HG03025 (cell line): Measurements from ENCODE around the gene LPP.

ENCODE experiments used
- ATAC-seq: cut with Tn5 transposase; IDR thresholded peaks from one replicate; pipeline ENCODE4 v1.9.1; 2021; ENCODE audit warnings: mild to moderate bottlenecking, moderate library complexity; ENCODE audit not compliant: unreplicated experiment, low FRiP score

The LPP gene

GRCh38 chr3:188292827-188293226 is 138.9 kb downstream of the LPP start:
- ATAC-seq, result no peak

- ATAC-seq, result no peak
These were observed 140.2 kb downstream of the LPP start for GRCh38 chr3:188294113-188294512.

GRCh38 chr3:188294823-188295487 is 141.0 kb downstream of the LPP start:
- no peak for ATAC-seq

DNA sequence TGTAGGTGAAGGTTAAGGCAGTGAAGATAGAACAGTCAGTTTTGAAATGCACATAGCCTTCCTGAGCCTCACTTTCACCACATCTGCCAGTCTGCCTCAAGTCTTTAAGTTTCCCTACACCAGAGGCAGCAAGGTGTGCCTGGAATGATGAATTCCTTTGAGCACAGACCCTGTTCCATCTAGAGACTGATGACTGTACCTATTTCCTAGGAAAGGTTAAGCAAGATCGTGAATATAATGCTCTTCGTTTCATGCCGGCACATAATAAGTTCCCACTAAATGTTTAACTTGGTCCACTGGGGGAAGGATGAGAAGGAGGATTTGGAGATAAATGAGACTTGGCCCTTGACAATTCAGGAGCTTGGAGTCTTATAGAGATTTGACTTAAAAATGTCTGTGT is 141.9 kb downstream of the LPP start:
- no peak for ATAC-seq

DNA sequence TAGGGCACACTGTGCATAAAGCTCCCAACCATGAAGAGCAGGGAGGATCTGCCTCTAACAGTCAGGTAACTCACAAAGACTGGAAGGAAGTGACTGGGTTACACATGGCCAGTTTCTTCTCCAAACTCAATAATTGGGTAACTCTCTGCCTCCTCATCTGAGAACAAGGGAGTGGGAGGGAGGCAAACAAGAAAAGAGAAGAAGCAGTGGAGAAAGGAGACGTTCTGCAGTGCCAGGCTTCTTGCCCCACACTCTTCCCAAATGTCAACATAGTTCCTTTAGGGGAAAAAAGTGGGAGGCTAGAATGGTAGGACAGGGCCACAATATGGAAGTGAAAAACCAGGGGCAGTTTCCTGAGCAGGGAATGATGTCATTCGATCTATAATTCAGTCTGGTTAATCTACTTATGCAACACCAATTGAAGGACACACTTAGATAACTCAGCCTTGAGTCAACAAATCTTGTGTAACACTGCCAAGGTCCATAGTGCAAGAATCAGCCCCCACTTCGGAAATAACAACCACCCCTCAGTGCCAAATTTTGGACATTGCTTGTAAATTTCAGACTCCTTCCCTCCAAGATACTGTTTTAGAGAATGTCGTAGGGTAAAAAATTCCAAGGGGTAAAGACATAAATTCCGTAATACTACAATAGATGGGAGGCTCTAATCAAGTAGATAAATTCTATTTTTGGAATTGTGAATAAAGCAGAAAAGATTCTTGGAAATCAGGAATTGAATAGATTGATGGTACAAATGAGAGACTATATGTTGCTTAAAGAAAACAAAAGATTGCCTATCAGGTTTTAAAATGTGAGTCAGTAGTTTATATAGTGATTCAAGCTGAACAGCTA is 143.0 kb downstream of the LPP start:
- no peak for ATAC-seq

- no peak for ATAC-seq
These were observed 144.6 kb downstream of the LPP start for GRCh38 chr3:188298585-188298984.

GRCh38 chr3:188299068-188299467 is 145.1 kb downstream of the LPP start:
- ATAC-seq, result no peak

DNA sequence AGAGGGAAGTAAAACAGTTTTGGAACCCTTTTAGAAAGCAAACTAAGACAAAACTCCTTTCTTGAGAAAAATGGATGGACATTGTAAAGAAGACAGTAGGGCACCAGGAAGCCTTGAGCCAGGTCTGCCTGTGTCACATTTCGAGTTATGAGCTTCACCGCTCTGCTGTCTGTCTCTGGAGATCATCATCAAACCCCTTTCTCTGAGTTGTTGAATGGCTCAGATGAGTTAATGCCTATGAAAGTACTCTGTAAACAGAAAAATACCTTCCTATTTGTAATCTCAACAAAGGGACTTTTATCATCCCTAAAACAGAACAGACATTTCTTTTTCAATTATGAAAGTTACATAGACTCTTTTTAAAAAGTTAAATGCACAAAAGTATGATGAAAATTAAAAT is 145.8 kb downstream of the LPP start:
- no peak for ATAC-seq

GRCh38 chr3:188301147-188301546 is 147.2 kb downstream of the LPP start:
- ATAC-seq, result no peak

- ATAC-seq, result no peak
These were observed 149.4 kb downstream of the LPP start for GRCh38 chr3:188303286-188303799.

DNA sequence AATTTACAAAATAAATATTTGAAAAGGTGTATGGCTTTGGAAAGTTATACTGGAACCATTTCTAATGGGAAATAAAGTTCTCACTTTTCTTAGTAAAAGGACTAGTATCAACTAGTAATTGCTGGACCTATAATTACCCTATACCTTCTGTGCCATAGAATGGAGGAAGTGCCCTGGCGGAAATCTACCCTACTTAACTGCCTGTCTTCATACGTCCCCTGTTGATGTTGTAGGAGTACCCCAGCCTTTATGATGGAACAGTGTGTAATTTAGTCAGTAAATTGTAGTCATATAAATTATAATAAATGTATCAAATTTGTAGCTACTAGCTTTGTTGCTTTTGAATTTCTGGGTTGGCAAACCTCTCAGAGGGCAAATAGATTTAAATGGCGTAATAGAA is 149.9 kb downstream of the LPP start:
- no peak for ATAC-seq

DNA sequence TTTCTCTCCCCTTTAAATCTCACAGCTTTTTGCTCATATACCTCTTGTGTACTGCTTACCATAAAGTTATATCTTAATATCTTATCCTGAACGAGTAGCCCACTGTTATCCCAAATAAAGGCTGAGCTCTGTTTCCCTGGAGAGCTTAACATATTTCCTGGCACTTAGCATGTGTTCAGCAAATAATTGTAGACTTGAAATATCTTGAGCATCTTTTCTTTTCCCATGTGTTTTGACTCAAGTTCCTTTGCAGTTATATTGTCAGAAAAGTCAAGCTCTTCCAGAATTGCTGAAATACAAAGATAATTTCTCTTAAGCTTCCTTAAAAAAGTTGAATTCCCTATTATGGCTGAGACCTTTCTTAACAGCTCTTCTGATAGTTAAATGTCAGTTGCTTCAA is 150.5 kb downstream of the LPP start:
- ATAC-seq, result no peak

GRCh38 chr3:188305220-188305619 is 151.3 kb downstream of the LPP start:
- ATAC-seq, result no peak

DNA sequence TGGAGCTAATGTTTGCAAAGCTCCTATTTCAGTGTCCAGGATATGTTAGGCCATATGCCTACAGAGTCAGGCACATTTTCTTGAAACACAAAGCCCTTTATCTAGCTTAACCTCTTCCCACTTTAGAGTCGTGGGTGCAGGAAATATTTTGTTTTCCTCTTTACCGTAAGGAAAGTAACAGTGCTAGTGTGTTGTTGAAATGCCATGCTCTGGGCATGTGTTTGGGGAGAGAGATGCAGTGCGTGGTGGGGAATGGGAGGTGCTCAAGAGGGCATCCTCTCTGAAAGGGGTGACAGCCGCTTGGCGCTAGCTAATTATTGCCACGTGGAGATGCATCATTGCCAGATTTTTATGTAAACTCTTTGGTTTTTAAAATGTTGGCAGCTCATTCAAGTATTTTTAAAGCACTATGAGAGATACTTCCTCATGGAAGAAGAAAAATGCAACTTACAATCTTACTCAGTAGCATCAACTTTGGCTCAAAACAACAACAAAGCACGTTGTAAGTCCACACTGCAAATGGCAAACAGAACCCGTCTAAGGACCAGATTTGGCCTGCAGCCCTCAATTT is 152.6 kb downstream of the LPP start:
- ATAC-seq, result no peak

DNA sequence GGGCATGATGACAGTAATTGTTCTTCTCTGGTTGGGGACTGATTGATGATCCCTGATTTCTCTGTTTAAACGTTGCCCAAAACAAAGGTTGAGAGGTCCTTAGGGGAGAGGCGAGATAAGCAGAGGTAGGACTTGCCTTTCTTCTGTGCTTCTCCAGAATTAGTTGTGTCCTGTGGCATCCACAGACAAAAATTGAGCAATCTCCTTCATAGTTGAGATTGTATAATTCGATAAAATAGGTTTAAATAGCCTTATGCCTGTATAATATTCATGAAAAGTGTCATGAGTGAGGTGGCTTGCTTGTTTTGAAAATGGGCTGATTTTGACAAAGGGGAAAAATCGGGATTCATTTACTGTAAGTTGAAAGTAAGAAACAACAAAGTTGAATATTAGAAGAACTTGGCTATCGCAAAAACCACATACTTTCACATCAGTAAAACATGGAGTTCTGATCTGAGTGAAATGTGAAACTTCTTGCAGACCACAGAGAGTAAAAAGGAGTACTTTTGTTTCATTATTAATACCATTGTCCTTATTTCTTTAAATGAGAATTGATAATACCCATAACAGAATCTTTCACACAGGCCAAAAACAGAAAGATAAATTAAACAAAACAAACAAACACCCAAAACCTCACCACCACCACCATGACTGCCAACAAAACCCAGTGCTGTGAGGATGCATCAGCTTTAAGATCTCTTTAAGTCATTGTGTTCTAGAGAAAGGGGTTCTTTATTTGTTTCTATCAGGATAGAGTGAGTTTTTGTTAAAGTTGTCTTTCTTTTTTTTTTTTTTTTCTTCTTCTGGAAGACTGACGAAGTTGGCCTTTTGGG is 155.7 kb downstream of the LPP start:
- peak; percentile 89 for ATAC-seq

DNA sequence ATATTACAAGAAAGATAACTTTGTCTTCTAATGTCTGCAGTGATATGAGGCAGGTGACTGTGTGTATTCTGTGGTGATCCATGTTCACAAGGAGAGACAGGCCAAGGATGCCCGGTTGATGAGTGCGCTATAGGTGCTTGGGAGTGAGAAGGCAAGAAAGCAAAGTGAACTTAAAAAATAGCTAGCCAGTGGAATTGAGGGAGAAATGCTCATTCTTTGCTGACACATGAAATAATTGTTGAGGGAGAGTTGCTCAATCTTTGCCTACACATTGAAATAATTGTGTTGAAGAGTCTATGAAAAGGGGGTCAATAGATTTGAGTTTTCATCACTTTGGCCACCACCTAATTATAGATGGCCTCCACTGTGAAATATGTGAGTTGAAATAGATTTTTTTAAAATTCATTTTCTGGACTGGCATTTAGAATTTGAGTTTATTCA is 156.3 kb downstream of the LPP start:
- no peak for ATAC-seq

GRCh38 chr3:188315553-188315952 is 161.6 kb downstream of the LPP start:
- ATAC-seq, result no peak

DNA sequence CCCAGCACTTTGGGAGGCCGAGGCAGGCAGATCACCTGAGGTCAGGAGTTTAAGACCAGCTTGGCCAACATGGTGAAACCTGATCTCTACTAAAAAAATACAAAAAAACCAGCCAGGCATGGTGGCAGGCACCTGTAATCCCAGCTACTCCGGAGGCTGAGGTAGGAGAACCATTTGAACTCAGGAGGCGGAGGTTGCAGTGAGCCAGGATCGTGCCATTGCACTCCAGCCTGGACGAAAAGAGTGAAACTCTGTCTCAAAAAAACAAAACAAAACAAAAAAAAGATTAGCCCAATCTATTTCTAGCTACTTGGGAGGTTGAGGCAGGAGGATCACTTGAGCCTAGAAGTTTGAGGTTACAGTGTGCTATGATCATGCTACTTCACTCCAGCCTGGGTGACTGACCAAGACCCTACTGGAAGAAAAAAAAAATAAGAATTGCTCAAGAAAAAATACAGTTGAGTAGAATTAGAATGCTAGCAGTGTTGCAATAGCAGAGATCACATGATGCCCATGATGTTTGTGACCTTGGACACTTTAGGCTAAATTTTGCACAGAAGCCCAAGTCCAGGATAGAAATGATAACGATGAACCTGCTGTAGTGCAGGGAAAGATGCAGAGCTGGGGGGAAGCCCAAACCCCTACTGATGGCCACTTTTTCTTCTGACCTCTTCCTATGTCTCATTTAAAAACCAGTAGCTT is 162.2 kb downstream of the LPP start:
- ATAC-seq, result no peak

- no peak for ATAC-seq
These were observed 162.7 kb downstream of the LPP start for GRCh38 chr3:188316723-188317070.

DNA sequence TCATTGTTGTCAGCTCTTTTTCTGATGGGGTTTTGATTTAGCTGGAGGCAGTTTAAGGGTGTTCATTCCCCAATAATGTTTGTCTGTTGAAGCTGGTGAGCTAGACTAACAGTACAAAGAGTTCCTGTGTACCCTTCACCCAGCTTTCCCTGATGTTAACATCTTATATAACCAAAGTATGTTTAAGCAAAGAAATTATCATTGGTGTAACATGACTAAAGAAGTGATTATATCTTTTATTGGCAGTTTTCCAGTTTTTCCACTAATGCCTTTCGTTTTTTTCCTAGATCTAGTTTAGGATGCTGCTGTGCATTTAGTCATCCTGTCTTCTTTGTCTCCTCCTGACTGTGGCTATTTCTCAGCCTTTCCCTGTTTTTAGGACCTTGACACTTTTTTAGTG is 165.6 kb downstream of the LPP start:
- no peak for ATAC-seq
